NCI-H1417 (cell line): ENCODE data around the gene TLR2.

Experiments used
- DNase-seq, 3 experiments: peaks; one replicate each; lab custom pipeline; 2025; lab: John Stamatoyannopoulos, UW

TLR2 gene

DNA sequence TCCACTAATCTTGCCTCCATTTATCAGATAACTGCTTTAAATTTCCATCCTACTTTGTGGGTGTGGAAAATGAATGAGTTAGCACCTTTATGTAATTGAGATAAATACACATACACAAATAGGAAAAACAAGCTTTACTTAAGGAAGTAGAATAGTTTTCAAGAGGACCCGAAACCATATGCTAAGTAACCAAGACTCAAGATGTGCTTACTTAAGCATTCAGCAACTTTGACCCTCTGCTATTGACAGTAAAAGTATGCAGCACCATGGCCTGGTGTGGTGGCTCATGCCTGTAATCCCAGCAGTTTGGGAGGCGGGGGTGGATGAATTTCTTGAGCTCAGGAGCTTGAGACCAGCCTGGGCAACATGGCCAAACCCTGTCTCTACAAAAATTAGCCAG is 45.8 kb downstream of the TLR2 start:
- DNase-seq = no peak

DNA sequence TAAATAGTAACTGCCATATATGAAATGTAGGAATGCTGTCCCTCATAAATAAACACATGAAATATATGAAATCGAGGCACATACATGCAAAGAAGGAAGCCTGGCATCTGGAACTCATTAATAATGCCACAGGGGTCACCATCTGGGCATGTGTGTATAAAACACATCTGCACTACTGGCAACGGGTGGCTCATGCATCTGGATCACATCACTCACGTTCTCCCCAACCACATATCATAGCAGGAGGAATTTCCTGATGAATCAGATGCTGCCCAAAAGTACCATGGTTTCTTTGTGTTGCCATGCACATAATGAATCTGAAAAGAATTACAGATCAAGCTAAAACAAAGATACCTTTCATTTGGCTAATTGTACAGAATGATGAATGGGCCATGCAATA is 47.2 kb downstream of the TLR2 start:
- DNase-seq = no peak

DNA sequence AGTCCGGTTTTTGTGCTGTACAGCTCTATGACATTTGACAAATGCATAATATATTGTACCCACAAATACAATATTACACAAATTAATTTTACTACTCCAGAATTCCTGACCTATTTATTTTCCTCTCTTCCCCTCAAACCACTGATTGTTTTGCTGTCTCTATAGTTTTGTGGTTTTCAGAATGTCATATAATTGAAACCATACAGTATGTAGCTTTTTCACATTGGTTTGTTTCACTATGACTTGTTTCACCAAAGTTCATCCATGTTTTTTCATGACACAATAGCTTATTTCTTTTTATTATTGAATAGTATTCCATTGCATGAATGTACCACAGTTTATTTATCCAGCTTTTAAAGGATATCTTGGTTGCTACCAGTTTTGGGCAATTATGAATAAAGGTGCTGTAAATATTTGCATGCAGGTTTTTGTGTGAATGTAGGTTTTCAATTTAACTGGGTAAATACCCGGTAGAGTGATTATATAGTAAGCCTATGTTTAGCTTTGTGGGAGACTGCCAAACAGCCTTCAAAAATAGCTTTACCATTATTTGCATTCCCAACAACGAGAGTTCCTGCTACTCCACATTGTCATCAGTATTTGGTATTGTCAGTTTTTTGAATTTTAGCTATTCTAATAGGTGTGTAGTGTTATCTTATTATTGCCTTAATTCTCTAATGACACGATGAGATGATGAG is 49.8 kb downstream of the TLR2 start:
- peak in 1 of 3 experiments; percentile 20 for DNase-seq

DNA sequence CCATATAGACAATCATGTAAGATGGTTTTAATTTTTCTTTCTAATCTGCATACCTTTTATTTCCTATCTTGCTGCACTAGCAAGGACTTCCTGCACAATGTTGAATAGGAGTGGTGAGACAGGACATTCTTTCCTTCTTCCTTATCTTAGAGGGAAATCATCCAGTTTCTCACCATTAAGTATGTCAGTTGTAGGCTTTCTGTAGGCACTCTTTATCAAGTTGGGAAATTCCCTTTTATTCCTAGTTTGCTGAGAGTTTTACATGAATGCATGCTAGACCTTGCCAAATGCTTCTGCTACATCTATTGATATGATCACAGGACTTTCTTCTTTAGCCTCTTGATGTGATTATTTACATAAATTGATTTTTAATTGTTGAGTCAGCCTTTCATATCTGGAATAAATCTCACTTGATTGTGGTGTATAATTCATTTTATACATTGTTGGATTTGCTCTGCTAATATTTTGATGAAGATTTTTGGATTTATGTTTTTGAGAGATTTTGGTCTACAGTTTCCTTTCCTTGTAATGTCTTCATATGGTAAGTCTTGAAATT is 51.9 kb downstream of the TLR2 start:
- DNase-seq = no peak

DNA sequence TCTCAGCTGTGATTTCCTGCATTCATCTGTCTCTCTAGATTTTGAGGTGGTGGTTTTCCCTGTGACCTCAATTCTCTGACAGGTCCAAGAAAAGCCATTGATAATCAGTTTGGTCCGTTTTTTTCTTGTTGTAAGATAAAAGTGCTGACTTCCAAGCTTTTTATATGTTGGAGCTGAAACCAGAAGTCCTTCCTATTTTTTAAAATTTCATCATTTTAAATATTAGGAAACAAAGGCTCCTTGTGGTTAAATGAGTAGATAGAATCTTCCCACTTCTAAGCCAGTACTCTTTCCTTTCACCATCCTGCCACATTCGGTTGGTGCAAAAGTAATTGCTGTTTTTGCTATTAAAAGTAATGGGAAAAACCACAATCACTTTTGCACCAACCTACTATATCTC is 57.5 kb downstream of the TLR2 start:
- no peak for DNase-seq

DNA sequence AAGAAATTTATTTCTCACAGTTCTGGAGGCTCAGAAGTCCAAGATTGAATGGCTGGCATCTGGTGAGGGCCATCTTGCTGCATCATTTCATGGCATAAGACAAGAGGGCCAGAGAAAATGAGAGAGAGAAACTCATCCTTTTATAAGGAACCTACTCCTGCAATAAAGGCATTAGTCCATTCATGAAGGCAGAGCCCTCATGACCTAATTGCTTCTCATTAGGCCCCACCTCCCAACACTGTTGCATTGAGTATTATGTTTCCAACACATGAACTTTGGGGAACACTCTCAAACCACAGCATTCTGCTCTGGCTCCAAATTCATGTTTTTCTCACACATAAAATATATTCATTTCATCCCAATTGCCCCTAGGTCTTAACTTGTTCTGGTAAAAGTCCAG is 61.6 kb downstream of the TLR2 start:
- no peak for DNase-seq

DNA sequence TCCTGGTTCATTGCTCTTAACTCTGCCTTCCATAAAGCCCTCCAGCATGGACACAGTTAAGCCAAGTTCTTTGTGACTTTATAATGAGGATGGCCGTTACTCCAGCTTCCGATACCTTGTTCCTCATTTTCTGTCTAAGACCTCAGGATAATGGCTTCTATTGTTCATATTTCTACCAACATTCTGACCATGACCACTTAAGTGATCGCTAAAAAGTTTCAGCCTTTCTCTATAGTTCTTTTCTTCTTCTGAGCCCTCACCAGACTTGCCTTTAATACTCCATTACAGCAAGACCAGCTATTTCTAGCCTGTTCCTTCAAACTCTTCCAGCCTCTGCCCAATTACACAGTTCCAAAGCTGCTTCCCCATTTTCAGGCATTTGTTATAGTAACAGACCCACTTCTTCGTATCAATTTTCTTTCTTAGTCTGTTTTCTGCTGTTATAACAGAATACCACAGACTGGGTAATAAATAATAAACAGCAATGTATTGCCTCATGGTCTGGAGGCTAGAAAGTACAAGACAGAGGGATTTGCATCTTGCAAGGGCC is 63.4 kb downstream of the TLR2 start:
- DNase-seq = no peak

DNA sequence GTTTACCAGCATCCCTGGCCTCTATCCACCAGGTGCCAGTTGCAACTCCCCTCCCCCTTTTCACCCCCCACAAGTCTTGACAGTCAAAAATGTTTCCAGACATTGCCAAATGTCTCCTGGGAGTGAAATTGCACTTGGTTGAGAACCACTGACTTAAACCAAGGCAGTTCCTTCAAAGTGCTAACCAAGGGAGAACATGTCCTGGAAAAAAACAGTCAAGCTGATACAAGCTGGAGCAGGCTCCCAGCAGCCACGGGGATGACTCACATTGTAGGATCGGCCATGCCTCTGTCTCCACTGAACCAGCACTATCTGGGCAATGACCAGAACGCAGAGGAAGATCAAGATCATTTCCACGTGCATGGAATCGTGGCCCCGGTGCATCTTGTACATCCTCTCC is 64.3 kb downstream of the TLR2 start:
- no peak for DNase-seq

DNA sequence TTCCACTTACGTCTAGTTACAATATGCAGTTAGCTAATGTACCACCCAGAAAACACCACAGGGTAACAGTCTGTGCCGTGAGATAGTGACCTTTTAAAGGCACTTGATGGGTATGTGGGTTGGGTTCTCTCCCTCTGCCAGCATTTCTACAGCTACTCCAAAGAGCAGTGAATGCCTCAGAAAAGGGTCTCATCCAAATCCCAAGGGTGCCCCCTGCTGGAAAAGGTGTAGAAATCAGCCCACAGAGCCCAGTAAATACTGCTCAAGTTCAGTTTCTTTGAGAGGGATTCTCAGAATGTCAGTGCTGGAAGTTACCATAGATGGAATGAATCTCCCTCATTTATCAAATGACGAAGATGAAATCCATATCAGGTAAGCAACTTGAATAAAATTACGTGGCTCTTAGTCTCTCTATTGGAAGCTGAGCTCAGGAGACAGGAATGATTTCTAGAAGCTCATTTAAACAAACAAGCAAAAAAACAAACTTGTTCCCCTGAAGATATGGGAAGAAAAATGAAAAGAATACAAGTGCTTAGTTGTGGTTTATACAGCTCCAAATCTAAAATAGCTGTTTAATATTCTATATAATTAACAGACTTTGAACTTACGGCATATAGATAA is 66.2 kb downstream of the TLR2 start:
- DNase-seq = peak; percentile 43 to 86 (median 54)

DNA sequence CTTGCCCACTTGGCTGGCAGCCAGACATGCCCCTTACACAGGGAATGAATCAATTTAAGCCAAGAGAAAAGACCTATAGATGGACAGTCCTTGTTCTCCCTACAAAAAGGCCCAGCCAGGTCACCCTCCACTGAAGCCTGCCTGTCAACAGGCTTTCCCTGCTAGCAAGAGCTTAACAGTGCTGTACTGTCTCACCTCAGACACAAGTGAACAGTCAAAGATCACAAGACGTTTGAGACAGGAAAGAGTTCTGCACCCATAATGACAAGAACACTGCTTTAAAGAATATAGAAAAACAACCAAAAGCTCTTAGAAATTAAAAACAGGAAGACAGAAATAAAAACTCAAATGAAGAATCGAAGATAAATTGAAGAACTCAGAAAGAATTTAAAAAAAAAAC is 71.1 kb downstream of the TLR2 start:
- DNase-seq = no peak
